Midbrain (tissue), 1 donor: Measurements from ENCODE around the gene UNC13B.
A peak's percentile ranks its signal among the peaks of the same experiment; 100 is the strongest.
"Not testable (repeated sequence)": the region's sequence is repeated elsewhere in the genome, so short reads cannot be mapped to it uniquely, and the experiment has no call there.

Experiments used
- DNase-seq: peaks from one replicate; lab custom pipeline; 2025; lab: John Stamatoyannopoulos, UW

The UNC13B gene

GRCh38 chr9:35226651-35227050 lies 64.8 kb downstream of the UNC13B start:
- no peak for DNase-seq

GRCh38 chr9:35227284-35227683 lies 65.5 kb downstream of the UNC13B start:
- DNase-seq, result no peak

- DNase-seq, result no peak
These were observed 67.4 kb downstream of the UNC13B start for GRCh38 chr9:35229066-35229778.

- no peak for DNase-seq
These were observed 68.0 kb downstream of the UNC13B start for GRCh38 chr9:35229779-35230143.

GRCh38 chr9:35232867-35233544 lies 71.2 kb downstream of the UNC13B start:
- DNase-seq, result no peak

GRCh38 chr9:35236692-35237091 lies 74.9 kb downstream of the UNC13B start:
- DNase-seq, result no peak

GRCh38 chr9:35237311-35237710 lies 75.5 kb downstream of the UNC13B start:
- no peak for DNase-seq

- DNase-seq, result not testable (repeated sequence)
These were observed 84.1 kb downstream of the UNC13B start for GRCh38 chr9:35245945-35246344.

- DNase-seq, result no peak
These were observed 91.3 kb downstream of the UNC13B start for GRCh38 chr9:35253075-35253474.

- no peak for DNase-seq
These were observed 92.4 kb downstream of the UNC13B start for GRCh38 chr9:35254237-35254636.

GRCh38 chr9:35254984-35255857 lies 93.4 kb downstream of the UNC13B start:
- no peak for DNase-seq

- DNase-seq, result no peak
These were observed 96.3 kb downstream of the UNC13B start for GRCh38 chr9:35257986-35258659.

- DNase-seq, result peak; percentile 76
These were observed 97.1 kb downstream of the UNC13B start for GRCh38 chr9:35258660-35259474.

- DNase-seq, result no peak
These were observed 98.4 kb downstream of the UNC13B start for GRCh38 chr9:35260186-35260585.

GRCh38 chr9:35262064-35262463 lies 100.3 kb downstream of the UNC13B start:
- no peak for DNase-seq

GRCh38 chr9:35267710-35268109 lies 105.9 kb downstream of the UNC13B start:
- DNase-seq, result no peak

- no peak for DNase-seq
These were observed 108.1 kb downstream of the UNC13B start for GRCh38 chr9:35269919-35270318.

- DNase-seq, result no peak
These were observed 109.8 kb downstream of the UNC13B start for GRCh38 chr9:35271637-35272036.

- DNase-seq, result no peak
These were observed 111.2 kb downstream of the UNC13B start for GRCh38 chr9:35272989-35273388.

- no peak for DNase-seq
These were observed 111.8 kb downstream of the UNC13B start for GRCh38 chr9:35273591-35273990.

- DNase-seq, result no peak
These were observed 113.2 kb downstream of the UNC13B start for GRCh38 chr9:35274993-35275392.
